Measurements from ENCODE around the gene FASN. TPM values are rescaled to one million over a fixed set of nuclear protein-coding genes. Genes with fewer than 3 reads are reported as not detected.
A peak's percentile ranks its signal among the peaks of the same experiment; 100 is the strongest.

The FASN gene
- total RNA-seq, 6 donors from 2014 or later = 191 to 805 (median 577) TPM

DNA sequence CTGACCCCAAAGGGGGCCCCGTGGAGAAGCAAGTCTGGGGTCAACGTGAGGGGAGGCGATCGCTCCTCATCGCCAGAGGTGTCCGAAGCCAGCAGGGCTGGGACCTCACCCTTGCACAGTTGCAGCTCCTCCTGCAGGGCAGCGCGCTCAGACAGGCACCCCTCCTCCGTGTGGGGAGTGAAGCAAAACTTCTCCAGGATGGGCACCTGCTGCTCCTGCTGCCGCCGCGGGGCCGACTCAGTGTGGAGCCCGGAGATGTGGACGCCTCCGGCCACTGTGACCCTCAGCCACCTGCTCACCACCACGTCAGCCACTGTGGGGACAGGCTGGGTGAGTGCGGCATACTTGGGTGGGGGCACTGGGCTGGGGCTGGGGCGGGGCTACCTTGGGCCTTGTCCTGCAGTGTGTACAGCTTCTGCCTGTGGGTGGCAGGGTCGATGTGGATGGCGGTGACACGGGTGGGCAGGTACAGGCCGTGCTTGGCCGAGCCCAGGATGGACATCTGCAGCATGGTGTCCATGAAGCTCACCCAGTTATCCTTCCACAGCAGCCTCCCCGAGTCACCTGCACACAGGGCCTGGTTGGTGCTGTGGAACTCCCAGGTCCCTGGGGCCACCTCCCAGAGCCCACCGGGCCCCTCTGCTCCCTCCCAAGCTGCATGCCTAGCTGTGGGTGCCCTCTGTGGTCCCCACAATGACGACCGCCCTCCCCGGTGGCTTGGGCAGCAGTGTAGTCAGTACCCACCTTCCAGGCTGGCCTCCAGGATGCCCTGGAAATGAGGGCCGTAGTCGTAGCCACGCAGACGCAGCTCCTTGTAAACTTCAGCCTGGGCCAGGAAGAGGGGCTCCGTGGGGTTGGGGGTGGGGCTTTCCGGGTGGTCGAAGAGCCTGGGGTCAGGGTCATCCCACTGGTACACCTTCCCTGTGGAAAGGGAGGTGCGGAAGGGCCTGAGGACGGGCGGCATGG lies 10.8 kb downstream of the FASN start:
- Histone ChIP-seq H3K9me3 (no peaks in the 10 kb centered on the region), H3K27ac (no peak overlapping the region), H3K27me3 (no peaks in the 10 kb centered on the region), H3K4me1 (peaks cover 0 to 6% (median 2%) of the 10 kb centered on the region in 4 donors), H3K36me3 (peaks cover 92 to 100% (median 100%) of the 10 kb centered on the region in 4 donors), H3K4me3 (no peak overlapping the region)
- TF ChIP-seq POLR2A (IDR thresholded peaks at IDR 0.05) (no peak), POLR2AphosphoS5 (IDR thresholded peaks at IDR 0.05) (no peak), CTCF (IDR thresholded peaks at IDR 0.05) (no peak), EP300 (IDR thresholded peaks at IDR 0.05) (no peak)
- WGBS, 2 donors = 89 to 95% methylated on average over 11 to 35 of the region's 39 CpGs
- DNase-seq = peak in 1 of 2 donors; percentile 81
- ATAC-seq (ENCODE audit: low FRiP score in 2 of 2) = no peak

DNA sequence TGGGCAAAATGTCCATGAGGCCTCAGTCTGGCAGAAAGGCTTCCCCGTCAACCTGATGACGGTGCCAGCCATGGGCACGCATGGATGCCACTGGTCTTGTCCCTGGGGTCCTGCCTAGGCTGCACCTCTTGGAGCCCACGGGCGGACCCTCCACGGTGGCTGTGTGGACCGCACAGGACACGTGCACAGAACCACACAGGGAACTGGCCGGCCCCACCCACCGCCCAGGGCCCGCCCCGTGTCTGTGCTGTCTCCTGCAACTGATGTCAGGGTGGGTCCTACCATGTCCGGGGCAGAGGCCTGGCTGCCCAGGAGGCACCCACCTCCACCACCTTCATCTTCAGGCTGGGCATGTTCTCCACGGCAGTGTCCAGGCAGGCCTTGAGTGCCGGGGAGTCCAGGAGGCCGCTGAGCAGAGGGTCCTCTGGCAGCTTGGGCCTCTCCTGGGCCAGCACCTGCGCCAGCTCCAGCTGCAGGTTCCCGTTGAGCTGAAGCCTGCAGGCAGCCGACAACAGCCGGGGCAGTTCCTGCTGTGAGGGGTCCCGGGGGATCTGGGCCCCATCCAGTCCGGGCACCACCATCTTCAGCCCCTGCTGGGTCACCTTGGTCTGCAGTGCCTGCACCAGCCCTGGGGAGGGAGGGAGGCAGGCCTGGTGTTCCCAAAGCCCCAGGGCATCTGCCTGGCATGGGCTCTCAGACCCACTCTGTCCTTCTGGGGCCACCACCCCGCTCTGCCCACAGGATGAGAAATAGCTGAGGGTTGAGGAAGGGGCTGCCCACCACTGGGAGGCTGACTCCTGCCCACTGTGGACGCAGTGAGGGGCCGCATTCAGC lies 11.9 kb downstream of the FASN start:
- Histone ChIP-seq H3K9me3 (no peaks in the 10 kb centered on the region), H3K27me3 (no peaks in the 10 kb centered on the region), H3K4me3 (no peak overlapping the region), H3K36me3 (peaks cover 93 to 100% (median 99%) of the 10 kb centered on the region in 4 donors), H3K27ac (no peak overlapping the region), H3K4me1 (no peaks in the 10 kb centered on the region)
- WGBS, 2 donors = 96 to 100% methylated on average over 2 to 23 of the region's 25 CpGs
- DNase-seq = peak in 1 of 2 donors; percentile 76
- TF ChIP-seq POLR2AphosphoS5 (IDR thresholded peaks at IDR 0.05) (no peak), EP300 (IDR thresholded peaks at IDR 0.05) (no peak), CTCF (IDR thresholded peaks at IDR 0.05) (no peak), POLR2A (IDR thresholded peaks at IDR 0.05) (no peak)
- no peak for ATAC-seq (ENCODE audit: low FRiP score in 2 of 2)

GRCh38 chr17:82085031-82085861 lies 12.8 kb downstream of the FASN start:
- H3K9me3 ChIP-seq = no peaks in the 10 kb centered on the region
- no peak overlapping the region for H3K27ac ChIP-seq
- TF ChIP-seq POLR2AphosphoS5 (IDR thresholded peaks at IDR 0.05) (no peak), EP300 (IDR thresholded peaks at IDR 0.05) (no peak), POLR2A (IDR thresholded peaks at IDR 0.05) (no peak), CTCF (IDR thresholded peaks at IDR 0.05) (no peak)
- DNase-seq = peak in 1 of 2 donors; percentile 78
- no peaks in the 10 kb centered on the region for H3K27me3 ChIP-seq
- no peaks in the 10 kb centered on the region for H3K4me1 ChIP-seq
- peaks cover 92 to 100% (median 99%) of the 10 kb centered on the region in 4 donors for H3K36me3 ChIP-seq
- WGBS, 2 donors = 88 to 96% methylated on average over 25 to 26 of the region's 49 CpGs
- no peak for ATAC-seq (ENCODE audit: low FRiP score in 2 of 2)
- no peak overlapping the region for H3K4me3 ChIP-seq

GRCh38 chr17:82084373-82085030 lies 13.5 kb downstream of the FASN start:
- H3K27me3 ChIP-seq = no peaks in the 10 kb centered on the region
- no peaks in the 10 kb centered on the region for H3K9me3 ChIP-seq
- 92 to 94% methylated on average over 21 to 29 of the region's 31 CpGs for WGBS, 2 donors
- no peaks in the 10 kb centered on the region for H3K4me1 ChIP-seq
- no peak overlapping the region for H3K4me3 ChIP-seq
- no peak overlapping the region for H3K27ac ChIP-seq
- peak in 1 of 2 donors; percentile 77 for DNase-seq
- TF ChIP-seq EP300 (IDR thresholded peaks at IDR 0.05) = no peak
- no peak for TF ChIP-seq POLR2A (IDR thresholded peaks at IDR 0.05)
- no peak for TF ChIP-seq POLR2AphosphoS5 (IDR thresholded peaks at IDR 0.05)
- TF ChIP-seq CTCF (IDR thresholded peaks at IDR 0.05) = no peak
- peaks cover 92 to 100% (median 99%) of the 10 kb centered on the region in 4 donors for H3K36me3 ChIP-seq
- no peak for ATAC-seq (ENCODE audit: low FRiP score in 2 of 2)
